ENCODE measurements around the gene UBE2B.
"Not testable (repeated sequence)": the region's sequence is repeated elsewhere in the genome, so short reads cannot be mapped to it uniquely, and the experiment has no call there.

The UBE2B gene

GRCh38 chr5:134406390-134406789 lies 35.0 kb downstream of the UBE2B start:
- H3K27ac ChIP-seq (ENCODE audit: low read length): no peak overlapping the region
- no peaks in the 10 kb centered on the region for H3K9me3 ChIP-seq (ENCODE audit: control insufficient read depth, low read depth, low read length)
- no peaks in the 10 kb centered on the region for H3K27me3 ChIP-seq (ENCODE audit: control insufficient read depth, insufficient read depth, low read length)
- peaks cover 5% of the 10 kb centered on the region for H3K4me1 ChIP-seq (ENCODE audit: control insufficient read depth, low read depth, low read length)
- no peak overlapping the region for H3K9ac ChIP-seq (ENCODE audit: low read length)
- peaks cover 10% of the 10 kb centered on the region for H3K36me3 ChIP-seq (ENCODE audit: control insufficient read depth, low read depth, low read length)
- no peak overlapping the region for H3K4me3 ChIP-seq (ENCODE audit: low read length)

DNA sequence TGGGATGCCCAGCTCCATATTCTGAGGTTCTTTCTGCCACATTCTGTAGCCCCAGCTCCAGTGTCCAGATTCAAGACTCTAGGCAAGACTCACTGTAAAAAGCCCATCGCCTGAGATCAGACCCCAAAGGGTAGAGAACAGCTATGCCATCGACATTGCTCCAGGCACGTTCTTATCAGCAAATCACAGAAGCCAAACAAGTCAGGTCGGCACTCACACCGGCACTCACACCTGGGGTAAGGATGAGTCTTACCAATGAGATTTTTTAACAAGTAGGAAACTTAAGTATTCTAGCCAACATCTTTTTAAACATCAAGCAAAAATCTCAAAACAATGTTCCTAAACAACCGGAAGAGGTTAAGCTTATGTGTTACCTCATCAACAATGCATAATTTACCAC lies 38.0 kb downstream of the UBE2B start:
- peaks cover 13% of the 10 kb centered on the region for H3K4me1 ChIP-seq (ENCODE audit: control insufficient read depth, low read depth, low read length)
- H3K4me3 ChIP-seq (ENCODE audit: low read length): no peak overlapping the region
- H3K9ac ChIP-seq (ENCODE audit: low read length): no peak overlapping the region
- no peak overlapping the region for H3K27ac ChIP-seq (ENCODE audit: low read length)
- H3K9me3 ChIP-seq (ENCODE audit: control insufficient read depth, low read depth, low read length): no peaks in the 10 kb centered on the region
- peaks cover 6% of the 10 kb centered on the region for H3K36me3 ChIP-seq (ENCODE audit: control insufficient read depth, low read depth, low read length)
- no peaks in the 10 kb centered on the region for H3K27me3 ChIP-seq (ENCODE audit: control insufficient read depth, insufficient read depth, low read length)

- H3K4me1 ChIP-seq (ENCODE audit: control insufficient read depth, low read depth, low read length): peaks cover 13% of the 10 kb centered on the region
- H3K36me3 ChIP-seq (ENCODE audit: control insufficient read depth, low read depth, low read length): peaks cover 6% of the 10 kb centered on the region
- H3K27ac ChIP-seq (ENCODE audit: low read length): peak overlapping the region; percentile 14
- H3K9me3 ChIP-seq (ENCODE audit: control insufficient read depth, low read depth, low read length): no peaks in the 10 kb centered on the region
- H3K4me3 ChIP-seq (ENCODE audit: low read length): peak overlapping the region; percentile 96
- H3K27me3 ChIP-seq (ENCODE audit: control insufficient read depth, insufficient read depth, low read length): no peaks in the 10 kb centered on the region
- peak overlapping the region; percentile 79 for H3K9ac ChIP-seq (ENCODE audit: low read length)
Observed at GRCh38 chr5:134410822-134411221, 39.5 kb downstream of the UBE2B start.

- peak overlapping the region; percentile 96 for H3K4me3 ChIP-seq (ENCODE audit: low read length)
- peaks cover 13% of the 10 kb centered on the region for H3K4me1 ChIP-seq (ENCODE audit: control insufficient read depth, low read depth, low read length)
- H3K27me3 ChIP-seq (ENCODE audit: control insufficient read depth, insufficient read depth, low read length): no peaks in the 10 kb centered on the region
- H3K9ac ChIP-seq (ENCODE audit: low read length): peak overlapping the region; percentile 79
- H3K36me3 ChIP-seq (ENCODE audit: control insufficient read depth, low read depth, low read length): peaks cover 6% of the 10 kb centered on the region
- H3K27ac ChIP-seq (ENCODE audit: low read length): peak overlapping the region; percentile 14
- H3K9me3 ChIP-seq (ENCODE audit: control insufficient read depth, low read depth, low read length): no peaks in the 10 kb centered on the region
Observed at GRCh38 chr5:134411228-134411545, 39.8 kb downstream of the UBE2B start.

DNA sequence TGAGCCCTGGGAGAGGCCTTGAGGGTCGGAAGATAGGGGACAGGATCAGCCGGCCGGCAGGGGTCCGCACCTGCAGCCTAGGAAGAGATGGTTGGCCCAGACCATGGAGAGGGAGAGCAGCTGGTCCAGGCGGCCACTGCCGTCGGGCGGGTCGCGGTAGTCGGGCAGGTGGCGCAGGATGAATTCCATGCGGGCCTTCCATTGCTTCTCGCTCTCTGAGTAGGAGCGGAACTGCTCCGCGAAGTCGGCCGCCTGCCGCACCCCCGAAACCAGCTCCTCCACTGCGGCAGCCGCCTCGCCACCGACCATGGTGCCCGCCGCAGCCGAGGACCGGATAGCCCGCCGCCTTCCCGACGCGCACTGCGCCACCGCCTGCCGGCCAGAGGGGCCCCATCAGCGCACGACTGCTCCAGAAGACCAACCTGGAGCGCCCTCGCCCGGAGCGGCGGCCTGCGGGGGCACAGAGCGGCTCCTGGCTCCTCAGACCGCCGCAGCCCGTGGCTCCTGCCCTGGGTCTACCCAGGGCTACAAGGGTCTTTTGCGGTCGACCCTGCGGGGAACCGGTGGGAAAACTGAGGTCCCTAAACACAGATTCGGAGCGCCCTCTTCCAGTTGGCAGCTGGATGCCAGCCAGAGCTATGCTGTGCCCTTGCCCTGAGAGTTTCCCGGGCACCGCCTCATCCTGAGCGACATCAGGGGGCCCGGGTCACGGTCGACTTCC lies 40.3 kb downstream of the UBE2B start, which contains the start of gene CDKN2AIPNL:
CDKN2AIPNL (minus strand) TSS at position 336 of the 721 bp plus-strand sequence; CDS start at position 309, 27 bp downstream.
- no peaks in the 10 kb centered on the region for H3K9me3 ChIP-seq (ENCODE audit: control insufficient read depth, low read depth, low read length)
- peak within 1 kb of the TSS; percentile 14 for H3K27ac ChIP-seq (ENCODE audit: low read length)
- H3K9ac ChIP-seq (ENCODE audit: low read length): peak within 1 kb of the TSS; percentile 79
- H3K4me1 ChIP-seq (ENCODE audit: control insufficient read depth, low read depth, low read length): peaks cover 13% of the 10 kb centered on the region
- H3K4me3 ChIP-seq (ENCODE audit: low read length): peak within 1 kb of the TSS; percentile 96
- peaks cover 6% of the 10 kb centered on the region for H3K36me3 ChIP-seq (ENCODE audit: control insufficient read depth, low read depth, low read length)
- no peaks in the 10 kb centered on the region for H3K27me3 ChIP-seq (ENCODE audit: control insufficient read depth, insufficient read depth, low read length)

DNA sequence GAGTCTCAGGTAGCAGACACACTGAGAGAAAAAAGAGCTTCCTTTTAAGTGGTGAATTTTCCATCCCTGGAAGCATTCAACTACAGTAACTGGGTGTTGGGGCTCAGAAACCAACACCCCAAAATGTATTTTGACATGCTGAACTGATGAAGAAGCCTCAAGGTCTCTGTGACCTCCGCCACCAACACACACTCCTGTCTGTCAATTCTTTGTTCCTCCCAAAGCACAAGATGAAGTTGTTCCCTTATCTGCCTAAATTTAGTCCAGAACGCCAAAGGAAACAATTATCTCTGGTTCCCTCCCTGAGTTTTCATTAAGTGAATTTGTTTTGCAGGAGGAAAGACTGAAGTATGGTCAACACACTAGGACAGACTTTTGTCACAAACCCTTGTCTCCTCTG lies 41.7 kb downstream of the UBE2B start:
- H3K9ac ChIP-seq (ENCODE audit: low read length): no peak overlapping the region
- H3K36me3 ChIP-seq (ENCODE audit: control insufficient read depth, low read depth, low read length): peaks cover 6% of the 10 kb centered on the region
- H3K4me3 ChIP-seq (ENCODE audit: low read length): no peak overlapping the region
- no peaks in the 10 kb centered on the region for H3K27me3 ChIP-seq (ENCODE audit: control insufficient read depth, insufficient read depth, low read length)
- no peak overlapping the region for H3K27ac ChIP-seq (ENCODE audit: low read length)
- H3K4me1 ChIP-seq (ENCODE audit: control insufficient read depth, low read depth, low read length): peaks cover 13% of the 10 kb centered on the region
- no peaks in the 10 kb centered on the region for H3K9me3 ChIP-seq (ENCODE audit: control insufficient read depth, low read depth, low read length)

GRCh38 chr5:134417707-134418106 lies 46.3 kb downstream of the UBE2B start:
- Histone ChIP-seq H3K27ac (ENCODE audit: low read length) (no peak overlapping the region), H3K27me3 (ENCODE audit: control insufficient read depth, insufficient read depth, low read length) (no peaks in the 10 kb centered on the region)

GRCh38 chr5:134418958-134419357 lies 47.6 kb downstream of the UBE2B start:
- no peak overlapping the region for H3K27ac ChIP-seq (ENCODE audit: low read length)
- no peaks in the 10 kb centered on the region for H3K4me1 ChIP-seq (ENCODE audit: control insufficient read depth, low read depth, low read length)
- H3K9ac ChIP-seq (ENCODE audit: low read length): no peak overlapping the region
- no peaks in the 10 kb centered on the region for H3K36me3 ChIP-seq (ENCODE audit: control insufficient read depth, low read depth, low read length)
- no peak overlapping the region for H3K4me3 ChIP-seq (ENCODE audit: low read length)
- peaks cover 6% of the 10 kb centered on the region for H3K9me3 ChIP-seq (ENCODE audit: control insufficient read depth, low read depth, low read length)
- H3K27me3 ChIP-seq (ENCODE audit: control insufficient read depth, insufficient read depth, low read length): no peaks in the 10 kb centered on the region

More at GRCh38 chr5:134417707-134418106, 46.3 kb downstream of the UBE2B start:
- Histone ChIP-seq H3K9me3 (ENCODE audit: control insufficient read depth, low read depth, low read length) (peaks cover 6% of the 10 kb centered on the region), H3K36me3 (ENCODE audit: control insufficient read depth, low read depth, low read length) (no peaks in the 10 kb centered on the region), H3K4me1 (ENCODE audit: control insufficient read depth, low read depth, low read length) (peaks cover under 1% of the 10 kb centered on the region), H3K9ac (ENCODE audit: low read length) (no peak overlapping the region), H3K4me3 (ENCODE audit: low read length) (no peak overlapping the region)

- Histone ChIP-seq H3K27ac (ENCODE audit: low read length) (no peak overlapping the region), H3K27me3 (ENCODE audit: control insufficient read depth, insufficient read depth, low read length) (no peaks in the 10 kb centered on the region), H3K9me3 (ENCODE audit: control insufficient read depth, low read depth, low read length) (peaks cover 6% of the 10 kb centered on the region), H3K36me3 (ENCODE audit: control insufficient read depth, low read depth, low read length) (no peaks in the 10 kb centered on the region), H3K9ac (ENCODE audit: low read length) (no peak overlapping the region), H3K4me3 (ENCODE audit: low read length) (no peak overlapping the region), H3K4me1 (ENCODE audit: control insufficient read depth, low read depth, low read length) (no peaks in the 10 kb centered on the region)
Observed at GRCh38 chr5:134420343-134420742, 49.0 kb downstream of the UBE2B start.

DNA sequence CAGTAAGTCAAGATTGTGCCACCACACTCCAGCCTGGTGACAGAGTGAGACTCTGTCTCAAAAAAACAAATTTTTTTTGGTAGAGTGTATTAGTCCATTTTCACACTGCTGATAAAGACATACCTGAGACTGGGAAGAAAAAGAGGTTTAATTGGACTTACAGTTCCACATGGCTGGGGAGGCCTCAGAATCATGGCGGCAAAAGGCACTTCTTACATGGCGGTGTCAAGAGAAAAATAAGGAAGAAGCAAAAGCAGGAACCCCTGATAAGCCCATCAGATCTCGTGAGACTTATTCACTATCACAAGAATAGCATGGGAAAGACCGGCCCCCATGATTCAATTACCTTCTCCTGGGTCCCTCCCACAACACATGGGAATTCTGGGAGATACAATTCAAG lies 49.7 kb downstream of the UBE2B start:
- H3K27me3 ChIP-seq (ENCODE audit: control insufficient read depth, insufficient read depth, low read length): not testable (repeated sequence)

DNA sequence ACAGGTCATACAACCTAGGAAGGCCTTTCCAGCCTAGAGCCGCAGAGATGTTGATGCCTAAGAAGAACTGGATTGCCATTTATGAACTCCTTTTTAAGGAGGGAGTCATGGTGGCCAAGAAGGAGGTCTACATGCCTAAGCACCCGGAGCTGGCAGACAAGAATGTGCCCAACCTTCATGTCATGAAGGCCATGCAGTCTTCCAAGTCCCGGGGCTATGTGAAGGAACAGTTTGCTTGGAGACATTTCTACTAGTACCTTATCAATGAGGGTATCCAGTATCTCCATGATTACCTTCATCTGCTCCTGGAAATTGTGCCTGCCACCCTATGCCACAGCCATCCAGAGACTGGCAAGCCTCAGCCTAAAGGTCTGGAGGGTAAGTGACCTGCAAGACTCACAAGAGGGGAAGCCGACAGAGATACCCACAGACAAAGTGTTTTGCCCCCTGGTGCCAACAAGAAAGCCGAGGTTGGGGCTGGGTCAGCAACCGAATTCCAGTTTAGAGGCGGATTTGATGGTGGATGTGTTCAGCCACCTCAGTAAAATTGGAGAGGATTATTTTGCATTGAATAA lies 51.5 kb downstream of the UBE2B start:
- H3K4me1 ChIP-seq (ENCODE audit: control insufficient read depth, low read depth, low read length): peaks cover 9% of the 10 kb centered on the region
- no peak overlapping the region for H3K9ac ChIP-seq (ENCODE audit: low read length)
- no peak overlapping the region for H3K27ac ChIP-seq (ENCODE audit: low read length)
- H3K4me3 ChIP-seq (ENCODE audit: low read length): no peak overlapping the region
- no peaks in the 10 kb centered on the region for H3K36me3 ChIP-seq (ENCODE audit: control insufficient read depth, low read depth, low read length)
- peaks cover 6% of the 10 kb centered on the region for H3K9me3 ChIP-seq (ENCODE audit: control insufficient read depth, low read depth, low read length)
- H3K27me3 ChIP-seq (ENCODE audit: control insufficient read depth, insufficient read depth, low read length): no peaks in the 10 kb centered on the region

More for the DNA sequence above, 49.7 kb downstream of the UBE2B start:
- not testable (repeated sequence) for H3K27ac ChIP-seq (ENCODE audit: low read length); H3K9me3 ChIP-seq (ENCODE audit: control insufficient read depth, low read depth, low read length); H3K36me3 ChIP-seq (ENCODE audit: control insufficient read depth, low read depth, low read length); H3K4me3 ChIP-seq (ENCODE audit: low read length); H3K9ac ChIP-seq (ENCODE audit: low read length); H3K4me1 ChIP-seq (ENCODE audit: control insufficient read depth, low read depth, low read length)

DNA sequence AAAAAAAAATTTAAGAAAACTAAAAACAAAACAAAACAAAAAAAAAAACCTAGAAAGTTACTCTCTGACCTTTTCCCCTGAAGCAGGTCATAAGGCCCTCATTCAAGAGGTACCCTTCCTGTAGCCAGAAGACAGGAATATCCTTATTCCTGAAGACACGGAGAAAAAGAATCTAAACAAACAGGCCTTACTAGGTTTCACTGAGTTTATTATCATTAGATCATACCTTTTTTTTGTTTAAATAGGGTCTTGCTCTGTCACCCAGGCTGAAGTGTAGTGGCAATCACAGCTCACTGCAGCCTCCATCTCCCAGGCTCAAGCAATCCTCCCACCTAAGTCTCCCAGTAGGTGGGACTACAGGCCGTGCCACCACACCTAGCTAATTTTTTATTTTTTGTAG lies 52.0 kb downstream of the UBE2B start:
- Histone ChIP-seq H3K9ac (ENCODE audit: low read length) (no peak overlapping the region), H3K36me3 (ENCODE audit: control insufficient read depth, low read depth, low read length) (no peaks in the 10 kb centered on the region)

More for the DNA sequence above, 52.0 kb downstream of the UBE2B start:
- H3K4me3 ChIP-seq (ENCODE audit: low read length): no peak overlapping the region
- H3K9me3 ChIP-seq (ENCODE audit: control insufficient read depth, low read depth, low read length): peaks cover 6% of the 10 kb centered on the region
- H3K27me3 ChIP-seq (ENCODE audit: control insufficient read depth, insufficient read depth, low read length): no peaks in the 10 kb centered on the region
- no peak overlapping the region for H3K27ac ChIP-seq (ENCODE audit: low read length)
- H3K4me1 ChIP-seq (ENCODE audit: control insufficient read depth, low read depth, low read length): peaks cover 14% of the 10 kb centered on the region
